SK-N-SH (cell line): ENCODE measurements around the gene LYRM4. TPM values are rescaled to one million over a fixed set of nuclear protein-coding genes. Genes with fewer than 3 reads are reported as not detected.
A peak's percentile ranks its signal among the peaks of the same experiment; 100 is the strongest.

Experiments
- CTCF ChIA-PET: fragments of 300-600, 350-600 bp; formaldehyde crosslinking; extraction: SDS; loops from one replicate; lab custom pipeline; 2021; lab: Yijun Ruan, JAX
- POLR2A ChIA-PET: fragments of 350-600 bp; sonication (Branson Sonifier 250); formaldehyde crosslinking; extraction: SDS; loops from one replicate; lab custom pipeline; 2020; ENCODE audit warnings: antibody characterized with exemption, inconsistent platforms; lab: Yijun Ruan, JAX
- DNase-seq: peaks from one replicate; pipeline ENCODE4 v3.0.0; 2012
- H2AFZ ChIP-seq: fragments of 200-600 bp; sonication (generic); 2 replicates; pipeline ENCODE4 v1.8.1; 2016; ENCODE audit warnings: antibody characterized with exemption, mild to moderate bottlenecking, low read depth
- H3F3A ChIP-seq: fragments of 200-600 bp; sonication (generic); replicated peaks from 2 replicates; pipeline ENCODE3; 2016; ENCODE audit warnings: antibody characterized with exemption, mild to moderate bottlenecking; ENCODE audit not compliant: insufficient read depth
- H3K27ac ChIP-seq, 2 experiments: fragments of 200-500 bp in 1 of 2; fragments of 200-600 bp in 1 of 2; sonication (Bioruptor generic) in 1 of 2; sonication (generic), shearing (Covaris generic) in 1 of 2; 2 replicates each; pipeline versions ENCODE4 v1.5.1 to v1.6.1; 2014 to 2016; ENCODE audit warnings: low read depth in 2 of 2, inconsistent platforms in 1 of 2, low read length in 1 of 2, mild to moderate bottlenecking in 1 of 2, mixed read lengths in 1 of 2
- H3K27me3 ChIP-seq: fragments of 200-600 bp; sonication (generic), shearing (Covaris generic); 2 replicates; pipeline ENCODE4 v1.6.1; 2016; ENCODE audit warnings: mixed run types; ENCODE audit not compliant: insufficient read depth
- H3K36me3 ChIP-seq, 2 experiments: fragments of 200-500 bp in 1 of 2; fragments of 200-600 bp in 1 of 2; sonication (Bioruptor generic) in 1 of 2; sonication (generic) in 1 of 2; replicated peaks in 1 of 2; 2 replicates each; pipeline versions ENCODE3 to v1.5.1; 2014 to 2016; ENCODE audit warnings: low read length in 1 of 2, mild to moderate bottlenecking in 1 of 2; ENCODE audit not compliant: insufficient read depth in 2 of 2, control insufficient read depth in 1 of 2
- H3K4me1 ChIP-seq, 2 experiments: fragments of 200-500 bp in 1 of 2; fragments of 200-600 bp in 1 of 2; sonication (Bioruptor generic) in 1 of 2; sonication (generic), shearing (Covaris generic) in 1 of 2; 2 replicates each; pipeline versions ENCODE4 v1.5.1 to v1.6.1; 2014 to 2016; ENCODE audit warnings: low read depth in 1 of 2, low read length in 1 of 2, mixed run types in 1 of 2; ENCODE audit not compliant: insufficient read depth in 2 of 2, control insufficient read depth in 1 of 2
- H3K4me2 ChIP-seq: fragments of 200-600 bp; sonication (generic), shearing (Covaris generic); 2 replicates; pipeline ENCODE4 v1.6.1; 2017; ENCODE audit warnings: mixed run types
- H3K4me3 ChIP-seq, 2 experiments: fragments of 200-500 bp in 1 of 2; fragments of 200-600 bp in 1 of 2; sonication (Bioruptor generic) in 1 of 2; sonication (generic), shearing (Covaris generic) in 1 of 2; 2 replicates each; pipeline versions ENCODE4 v1.5.1 to v1.8.1; 2014 to 2016; ENCODE audit warnings: low read depth in 2 of 2, inconsistent platforms in 1 of 2, low read length in 1 of 2, mild to moderate bottlenecking in 1 of 2, mixed read lengths in 1 of 2, moderate library complexity in 1 of 2
- H3K79me2 ChIP-seq: fragments of 200-600 bp; sonication (generic); 2 replicates; pipeline ENCODE4 v1.8.1; 2017; ENCODE audit warnings: mild to moderate bottlenecking; ENCODE audit not compliant: insufficient read depth
- H3K9ac ChIP-seq: fragments of 200-600 bp; sonication (generic); 2 replicates; pipeline ENCODE4 v1.6.1; 2017; ENCODE audit warnings: mixed run types
- H3K9me2 ChIP-seq: fragments of 200-600 bp; sonication (generic); 2 replicates; pipeline ENCODE4 v1.6.1; 2017; ENCODE audit warnings: mixed run types
- H3K9me3 ChIP-seq: fragments of 200-600 bp; sonication (generic); 2 replicates; pipeline ENCODE4 v1.6.1; 2017; ENCODE audit warnings: mixed run types, mild to moderate bottlenecking, moderate library complexity
- H4K20me1 ChIP-seq: fragments of 200-600 bp; sonication (generic); 2 replicates; pipeline ENCODE4 v1.6.1; 2017; ENCODE audit warnings: mild to moderate bottlenecking, mixed run types; ENCODE audit not compliant: insufficient read depth
- EP300 ChIP-seq, 2 experiments: IDR thresholded peaks; 2 replicates each; pipeline versions ENCODE4 v1.4.0 to v1.6.1; 2012; ENCODE audit warnings: borderline replicate concordance in 1 of 2, low read depth in 1 of 2, low read length in 1 of 2
- FOSL2 ChIP-seq: IDR thresholded peaks from 2 replicates; pipeline ENCODE4 v1.4.0; 2012; ENCODE audit warnings: low read depth, mild to moderate bottlenecking, moderate library complexity, borderline replicate concordance
- FOXM1 ChIP-seq: IDR thresholded peaks from 2 replicates; pipeline ENCODE4 v1.4.0; 2012; ENCODE audit warnings: low read depth, mild to moderate bottlenecking
- GABPA ChIP-seq: IDR thresholded peaks from 2 replicates; pipeline ENCODE4 v1.4.0; 2012; ENCODE audit warnings: low read depth, mild to moderate bottlenecking
- IRF3 ChIP-seq: fragments of 150-350 bp; IDR thresholded peaks from 2 replicates; pipeline ENCODE4 v1.6.1; 2016; ENCODE audit warnings: mild to moderate bottlenecking, low read depth, low read length
- JUND ChIP-seq: IDR thresholded peaks from 2 replicates; pipeline ENCODE4 v1.4.0; 2012
- MAX ChIP-seq: IDR thresholded peaks from 2 replicates; pipeline ENCODE4 v1.4.0; 2012; ENCODE audit warnings: low read depth
- MEF2A ChIP-seq: IDR thresholded peaks from 2 replicates; pipeline ENCODE4 v1.4.0; 2012; ENCODE audit warnings: low read depth, borderline replicate concordance
- MXI1 ChIP-seq: IDR thresholded peaks from 2 replicates; pipeline ENCODE4 v1.6.1; 2012; ENCODE audit warnings: mild to moderate bottlenecking, low read depth, low read length, improper control_type of control experiment
- NFIC ChIP-seq: IDR thresholded peaks from 2 replicates; pipeline ENCODE4 v1.4.0; 2012; ENCODE audit warnings: borderline replicate concordance
- NRF1 ChIP-seq: IDR thresholded peaks from 2 replicates; pipeline ENCODE4 v1.6.1; 2012; ENCODE audit warnings: low read depth, mild to moderate bottlenecking, low read length
- POLR2AphosphoS5 ChIP-seq: IDR thresholded peaks from 2 replicates; pipeline ENCODE4 v1.6.1; 2012; ENCODE audit warnings: low read depth, low read length
- RAD21 ChIP-seq: IDR thresholded peaks from 2 replicates; pipeline ENCODE4 v1.6.1; 2012; ENCODE audit warnings: mild to moderate bottlenecking, low read length
- RCOR1 ChIP-seq: fragments of 150-350 bp; IDR thresholded peaks from 2 replicates; pipeline ENCODE4 v1.6.1; 2017; ENCODE audit warnings: antibody characterized with exemption, low read length
- SIN3A ChIP-seq: IDR thresholded peaks from 2 replicates; pipeline ENCODE4 v1.6.1; 2012; ENCODE audit warnings: low read depth, mild to moderate bottlenecking, low read length, moderate library complexity, borderline replicate concordance
- SMC3 ChIP-seq: IDR thresholded peaks from 2 replicates; pipeline ENCODE4 v1.6.1; 2012; ENCODE audit warnings: low read depth, low read length, improper control_type of control experiment
- TAF1 ChIP-seq: IDR thresholded peaks from 2 replicates; pipeline ENCODE4 v1.6.1; 2012; ENCODE audit warnings: low read depth, mild to moderate bottlenecking, low read length, moderate library complexity, borderline replicate concordance
- TCF12 ChIP-seq: IDR thresholded peaks from 2 replicates; pipeline ENCODE4 v1.4.0; 2012
- TEAD4 ChIP-seq: IDR thresholded peaks from 2 replicates; pipeline ENCODE4 v1.4.0; 2012; ENCODE audit warnings: mild to moderate bottlenecking, borderline replicate concordance; ENCODE audit not compliant: insufficient read depth
- YY1 ChIP-seq: IDR thresholded peaks from 2 replicates; pipeline ENCODE4 v1.4.0; 2012; ENCODE audit warnings: low read depth, mild to moderate bottlenecking
- WGBS: methylation state at CpG from one replicate; pipeline ENCODE4 v1.1.6; 2017; ENCODE audit warnings: low lambda C conversion rate; 5-methylcytosine and 5-hydroxymethylcytosine counted together
- polyA plus RNA-seq, 3 experiments: library from polyadenylated mRNA; depleted of rRNA; stranded (reverse); fragments of >200 nt; gene quantifications; 2 replicates each; pipeline ENCODE4 v1.2.3, GENCODE V29; 2012
- TF ChIP-seq, protein P1 (sequence below): IDR thresholded peaks from 2 replicates; pipeline ENCODE4 v1.4.0; 2012; ENCODE audit warnings: low read depth, borderline replicate concordance
- TF ChIP-seq, protein P2 (sequence below): fragments of 200-600 bp; sonication (generic); IDR thresholded peaks from 2 replicates; pipeline ENCODE4 v1.6.1; 2017; ENCODE audit warnings: antibody characterized with exemption, mild to moderate bottlenecking, moderate library complexity

The LYRM4 gene
- polyA plus RNA-seq, 1 of the 3 experiments (the other 2 are of a cell fraction): 37.2 TPM

GRCh38 chr6:5087389-5087788 lies 173.4 kb downstream of the LYRM4 start:
- Histone ChIP-seq H4K20me1 (no peaks in the 10 kb centered on the region), H2AFZ (no peak overlapping the region), H3K9ac (no peak overlapping the region), H3F3A (no peaks in the 10 kb centered on the region), H3K79me2 (no peaks in the 10 kb centered on the region), H3K4me2 (no peak overlapping the region), H3K4me3 (no peak overlapping the region), H3K27me3 (no peaks in the 10 kb centered on the region), H3K27ac (no peak overlapping the region), H3K9me2 (no peaks in the 10 kb centered on the region), H3K4me1 (peaks cover 0 to 8% of the 10 kb centered on the region in 2 experiments; a peak in 1 of 4 replicates), H3K9me3 (no peaks in the 10 kb centered on the region), H3K36me3 (no peaks in the 10 kb centered on the region)
- DNase-seq: no peak
- POLR2A ChIA-PET: no interaction called here
- no peak for TF ChIP-seq FOSL2
- no peak for TF ChIP-seq IRF3
- no peak for TF ChIP-seq EP300 (IDR thresholded peaks at IDR 0.05; ENCODE audit: borderline replicate concordance in 1 of 2, low read depth in 1 of 2, low read length in 1 of 2)
- no peak for TF ChIP-seq JUND
- TF ChIP-seq MAX: no peak
- no peak for TF ChIP-seq RAD21
- no peak for TF ChIP-seq SMC3
- TF ChIP-seq TCF12: no peak
- TF ChIP-seq MXI1: no peak
- no peak for TF ChIP-seq RCOR1
- TF ChIP-seq TAF1: no peak
- no peak for TF ChIP-seq GABPA
- TF ChIP-seq YY1: no peak
- no peak for TF ChIP-seq NRF1
- no peak for TF ChIP-seq POLR2AphosphoS5
- WGBS: 94% methylated on average over 18 of the region's 19 CpGs
- CTCF ChIA-PET: no interaction called here

DNA sequence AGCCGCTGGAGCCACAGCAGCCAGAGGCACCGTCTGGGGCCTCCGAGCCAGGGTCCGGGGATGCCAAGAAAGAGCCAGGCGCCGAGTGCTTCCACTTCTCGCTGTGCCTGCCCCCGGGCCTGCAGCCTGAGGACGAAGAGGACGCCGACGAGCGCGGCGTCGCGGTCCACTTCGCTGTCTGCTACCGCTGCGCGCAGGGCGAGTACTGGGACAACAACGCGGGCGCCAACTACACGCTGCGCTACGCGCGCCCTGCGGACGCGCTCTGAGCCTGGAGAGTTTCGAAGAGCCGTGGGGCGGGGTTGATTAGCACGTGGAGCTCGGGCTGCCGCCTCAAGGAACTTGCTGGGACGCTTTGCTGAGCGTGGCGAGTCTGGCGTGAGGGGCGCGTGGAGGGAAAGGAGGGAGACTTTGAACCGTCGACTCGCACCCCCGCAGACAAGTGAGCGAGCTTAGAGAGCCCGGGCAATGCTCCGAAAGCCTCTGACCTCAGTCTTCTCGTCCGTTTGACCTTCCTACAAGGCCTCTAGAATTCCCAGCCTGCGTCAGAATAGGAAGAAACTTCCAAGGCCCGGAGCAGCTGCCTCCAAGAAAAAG lies 174.4 kb downstream of the LYRM4 start:
- CTCF ChIA-PET: interaction anchor here (0.7 kb wide), 1 partner anchor 1665 kb away, joined by 3 read pairs; no protein-coding TSS in a partner anchor

More for the DNA sequence above, 174.4 kb downstream of the LYRM4 start:
- no peaks in the 10 kb centered on the region for H3K79me2 ChIP-seq
- H3K36me3 ChIP-seq: no peaks in the 10 kb centered on the region
- 49% methylated on average over 50 of the region's 56 CpGs for WGBS
- no peak overlapping the region for H3K27ac ChIP-seq
- H3K4me1 ChIP-seq: peaks cover 0 to 8% of the 10 kb centered on the region in 2 experiments; a peak in 1 of 4 replicates
- H3K4me2 ChIP-seq: peak overlapping the region; percentile 92; the same call in 1 of the 2 replicates
- H3K9me2 ChIP-seq: no peaks in the 10 kb centered on the region
- H4K20me1 ChIP-seq: no peaks in the 10 kb centered on the region
- H3K9ac ChIP-seq: no peak overlapping the region
- peak overlapping the region in 1 of 2 experiments; percentile 52; a peak in 2 of 4 replicates for H3K4me3 ChIP-seq
- TF ChIP-seq TAF1 (no peak), SIN3A (no peak), FOXM1 (no peak), FOSL2 (no peak), TEAD4 (no peak), IRF3 (no peak), NFIC (no peak), SMC3 (no peak), GABPA (no peak), MEF2A (no peak)
- TF ChIP-seq, protein P1, sequence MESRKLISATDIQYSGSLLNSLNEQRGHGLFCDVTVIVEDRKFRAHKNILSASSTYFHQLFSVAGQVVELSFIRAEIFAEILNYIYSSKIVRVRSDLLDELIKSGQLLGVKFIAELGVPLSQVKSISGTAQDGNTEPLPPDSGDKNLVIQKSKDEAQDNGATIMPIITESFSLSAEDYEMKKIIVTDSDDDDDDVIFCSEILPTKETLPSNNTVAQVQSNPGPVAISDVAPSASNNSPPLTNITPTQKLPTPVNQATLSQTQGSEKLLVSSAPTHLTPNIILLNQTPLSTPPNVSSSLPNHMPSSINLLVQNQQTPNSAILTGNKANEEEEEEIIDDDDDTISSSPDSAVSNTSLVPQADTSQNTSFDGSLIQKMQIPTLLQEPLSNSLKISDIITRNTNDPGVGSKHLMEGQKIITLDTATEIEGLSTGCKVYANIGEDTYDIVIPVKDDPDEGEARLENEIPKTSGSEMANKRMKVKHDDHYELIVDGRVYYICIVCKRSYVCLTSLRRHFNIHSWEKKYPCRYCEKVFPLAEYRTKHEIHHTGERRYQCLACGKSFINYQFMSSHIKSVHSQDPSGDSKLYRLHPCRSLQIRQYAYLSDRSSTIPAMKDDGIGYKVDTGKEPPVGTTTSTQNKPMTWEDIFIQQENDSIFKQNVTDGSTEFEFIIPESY: no peak
- TF ChIP-seq, protein P2, sequence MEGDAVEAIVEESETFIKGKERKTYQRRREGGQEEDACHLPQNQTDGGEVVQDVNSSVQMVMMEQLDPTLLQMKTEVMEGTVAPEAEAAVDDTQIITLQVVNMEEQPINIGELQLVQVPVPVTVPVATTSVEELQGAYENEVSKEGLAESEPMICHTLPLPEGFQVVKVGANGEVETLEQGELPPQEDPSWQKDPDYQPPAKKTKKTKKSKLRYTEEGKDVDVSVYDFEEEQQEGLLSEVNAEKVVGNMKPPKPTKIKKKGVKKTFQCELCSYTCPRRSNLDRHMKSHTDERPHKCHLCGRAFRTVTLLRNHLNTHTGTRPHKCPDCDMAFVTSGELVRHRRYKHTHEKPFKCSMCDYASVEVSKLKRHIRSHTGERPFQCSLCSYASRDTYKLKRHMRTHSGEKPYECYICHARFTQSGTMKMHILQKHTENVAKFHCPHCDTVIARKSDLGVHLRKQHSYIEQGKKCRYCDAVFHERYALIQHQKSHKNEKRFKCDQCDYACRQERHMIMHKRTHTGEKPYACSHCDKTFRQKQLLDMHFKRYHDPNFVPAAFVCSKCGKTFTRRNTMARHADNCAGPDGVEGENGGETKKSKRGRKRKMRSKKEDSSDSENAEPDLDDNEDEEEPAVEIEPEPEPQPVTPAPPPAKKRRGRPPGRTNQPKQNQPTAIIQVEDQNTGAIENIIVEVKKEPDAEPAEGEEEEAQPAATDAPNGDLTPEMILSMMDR: no peak
- POLR2A ChIA-PET: no interaction called here
- H3K9me3 ChIP-seq: no peaks in the 10 kb centered on the region
- H3F3A ChIP-seq: no peaks in the 10 kb centered on the region
- no peak overlapping the region for H2AFZ ChIP-seq
- no peaks in the 10 kb centered on the region for H3K27me3 ChIP-seq
- no peak for DNase-seq
